CD14-positive monocyte (primary cell): Measurements from ENCODE around the gene LAMB3. TPM values are rescaled to one million over a fixed set of nuclear protein-coding genes. Genes with fewer than 3 reads are reported as not detected.

Experiments used
- DNase-seq, 3 donors: peaks; one replicate each; pipeline ENCODE4 v3.0.0-alpha.2; 2011 to 2022
- H2AFZ ChIP-seq: 2 replicates; pipeline ENCODE4 v1.6.0; 2012; ENCODE audit warnings: mild to moderate bottlenecking, low read depth, low read length, inconsistent platforms; ENCODE audit not compliant: insufficient read depth, poor library complexity, severe bottlenecking
- H3K27ac ChIP-seq, 2 donors: 1 replicate in 1 of 2; 2 replicates in 1 of 2; pipeline ENCODE4 v1.5.1; 2012 to 2013; ENCODE audit warnings: low read length in 2 of 2, control low read depth in 1 of 2, inconsistent platforms in 1 of 2, low read depth in 1 of 2, mild to moderate bottlenecking in 1 of 2
- H3K27me3 ChIP-seq, 2 donors: one replicate each; pipeline versions ENCODE4 v1.6.0 to v1.6.1; 2011 to 2013; ENCODE audit warnings: low read length in 2 of 2; ENCODE audit not compliant: control insufficient read depth in 2 of 2, insufficient read depth in 2 of 2
- H3K36me3 ChIP-seq, 2 donors: replicated peaks in 1 of 2; 1 replicate in 1 of 2; 2 replicates in 1 of 2; pipeline versions ENCODE4 v1.5.1 to v1.6.1; 2012 to 2013; ENCODE audit warnings: low read length in 2 of 2, control low read depth in 1 of 2, inconsistent platforms in 1 of 2, mild to moderate bottlenecking in 1 of 2; ENCODE audit not compliant: insufficient read depth in 2 of 2, control insufficient read depth in 1 of 2
- H3K4me1 ChIP-seq, 2 donors: 1 replicate in 1 of 2; 2 replicates in 1 of 2; pipeline versions ENCODE4 v1.5.1 to v1.6.1; 2012 to 2013; ENCODE audit warnings: low read length in 2 of 2, control low read depth in 1 of 2, inconsistent platforms in 1 of 2, mild to moderate bottlenecking in 1 of 2, moderate library complexity in 1 of 2; ENCODE audit not compliant: insufficient read depth in 2 of 2, control insufficient read depth in 1 of 2
- H3K4me2 ChIP-seq: replicated peaks from 2 replicates; pipeline ENCODE3; 2012; ENCODE audit warnings: low read length, moderate library complexity, mild to moderate bottlenecking; ENCODE audit not compliant: poor library complexity, severe bottlenecking; ENCODE audit errors: extremely low read depth
- H3K4me3 ChIP-seq, 3 experiments: fragments of 200-600 bp in 1 of 3; sonication (generic) in 1 of 3; replicated peaks in 1 of 3; 1 replicate in 2 of 3; 2 replicates in 1 of 3; pipeline ENCODE4 v1.5.1; 2011 to 2013; ENCODE audit warnings: low read length in 3 of 3, mild to moderate bottlenecking in 3 of 3, control low read depth in 2 of 3, low read depth in 2 of 3, inconsistent platforms in 1 of 3, moderate library complexity in 1 of 3
- H3K79me2 ChIP-seq: 2 replicates; pipeline ENCODE4 v1.6.0; 2012; ENCODE audit warnings: mild to moderate bottlenecking, control low read depth, inconsistent platforms, low read length, moderate library complexity; ENCODE audit not compliant: insufficient read depth
- H3K9ac ChIP-seq: 2 replicates; pipeline ENCODE4 v1.6.0; 2017; ENCODE audit warnings: low read length, mild to moderate bottlenecking; ENCODE audit not compliant: insufficient read depth, poor library complexity, severe bottlenecking
- H3K9me3 ChIP-seq, 2 donors: replicated peaks in 1 of 2; 1 replicate in 1 of 2; 2 replicates in 1 of 2; pipeline versions ENCODE4 v1.5.1 to v1.6.1; 2012 to 2013; ENCODE audit warnings: low read length in 2 of 2, control low read depth in 1 of 2; ENCODE audit not compliant: control insufficient read depth in 1 of 2, insufficient read depth in 1 of 2
- H4K20me1 ChIP-seq: 2 replicates; pipeline ENCODE4 v1.6.0; 2012; ENCODE audit warnings: mild to moderate bottlenecking, low read length, control low read depth, moderate library complexity; ENCODE audit not compliant: insufficient read depth
- H3K27ac Mint-ChIP-seq, 7 donors: one replicate each; pipeline ENCODE4 v1.8.0; 2020; ENCODE audit warnings: mild to moderate bottlenecking in 7 of 7, mixed read lengths in 7 of 7, moderate library complexity in 6 of 7, inconsistent platforms in 2 of 7
- H3K27me3 Mint-ChIP-seq, 3 donors: one replicate each; pipeline ENCODE4 v1.8.0; 2021 to 2022; ENCODE audit warnings: low read depth in 3 of 3, mild to moderate bottlenecking in 3 of 3, mixed read lengths in 3 of 3, moderate library complexity in 3 of 3, inconsistent platforms in 1 of 3
- H3K36me3 Mint-ChIP-seq, 2 donors: one replicate each; pipeline ENCODE4 v1.8.0; 2020; ENCODE audit warnings: mixed read lengths in 2 of 2, inconsistent platforms in 1 of 2, mild to moderate bottlenecking in 1 of 2
- H3K4me1 Mint-ChIP-seq: one replicate; pipeline ENCODE4 v1.8.0; 2020; ENCODE audit warnings: mild to moderate bottlenecking, mixed read lengths
- H3K4me3 Mint-ChIP-seq, 2 donors: one replicate each; pipeline ENCODE4 v1.8.0; 2020; ENCODE audit warnings: mild to moderate bottlenecking in 2 of 2, mixed read lengths in 2 of 2, moderate library complexity in 1 of 2
- H3K9me3 Mint-ChIP-seq, 7 donors: one replicate each; pipeline ENCODE4 v1.8.0; 2020 to 2022; ENCODE audit warnings: mixed read lengths in 7 of 7, mild to moderate bottlenecking in 6 of 7, moderate library complexity in 6 of 7, inconsistent platforms in 2 of 7
- WGBS: methylation state at CpG from one replicate; pipeline ENCODE4 v1.1.5; 2013; ENCODE audit warnings: missing lambda C conversion rate; ENCODE audit not compliant: insufficient coverage; 5-methylcytosine and 5-hydroxymethylcytosine counted together
- intact Hi-C, 2 donors: fragments of 100-400 bp; cut with micrococcal nuclease; formaldehyde crosslinking; loops; one replicate each; pipeline versions ENCODE4 v1.15.0 to v1.15.1; 2023
- polyA plus RNA-seq, 3 donors: library from polyadenylated mRNA; depleted of rRNA in 1 of 3; unstranded in 2 of 3; stranded (reverse) in 1 of 3; fragments of 300-500 nt in 2 of 3; fragments of >200 nt in 1 of 3; fragmentation: Illumina TruSeq in 2 of 3; gene quantifications; 1 replicate in 2 of 3; 2 replicates in 1 of 3; pipeline ENCODE4 v1.2.3, GENCODE V29; 2012 to 2021
- TF ChIP-seq, protein P1 (sequence below): fragments of 200-600 bp; IDR thresholded peaks from one replicate; pipeline ENCODE4 v1.8.0; 2022; ENCODE audit warnings: antibody characterized with exemption, mild to moderate bottlenecking

LAMB3 gene
- polyA plus RNA-seq, 3 donors, result 0.29 to 0.67 (median 0.30) TPM

GRCh38 chr1:209607795-209608178 lies 44.4 kb downstream of the LAMB3 start:
- no peak overlapping the region for H3K9ac ChIP-seq
- H3K9me3 ChIP-seq, result no peaks in the 10 kb centered on the region
- Mint-ChIP-seq H3K27ac (peak overlapping the region in 3 of 7 donors; percentile 5 to 76 (median 23)), H3K9me3 (no peaks in the 10 kb centered on the region), H3K27me3 (peaks cover 0 to 7% (median 3%) of the 10 kb centered on the region in 3 donors), H3K4me1 (peaks cover 8% of the 10 kb centered on the region), H3K4me3 (no peak overlapping the region), H3K36me3 (no peaks in the 10 kb centered on the region)
- H3K36me3 ChIP-seq, result no peaks in the 10 kb centered on the region
- DNase-seq, result no peak
- no peak overlapping the region for H2AFZ ChIP-seq
- H4K20me1 ChIP-seq, result no peaks in the 10 kb centered on the region
- H3K4me3 ChIP-seq, result no peak overlapping the region
- no peaks in the 10 kb centered on the region for H3K79me2 ChIP-seq
- H3K4me1 ChIP-seq, result no peaks in the 10 kb centered on the region
- no peak overlapping the region for H3K27ac ChIP-seq
- no peaks in the 10 kb centered on the region for H3K27me3 ChIP-seq
- 82% methylated on average over 8 of the region's 8 CpGs for WGBS
- intact Hi-C loops, result loop anchor here in 1 of 2 donors (10.0 kb wide), 1 partner anchor 87 kb away; no protein-coding TSS in a partner anchor
- H3K4me2 ChIP-seq, result no peak overlapping the region
- TF ChIP-seq, protein P1, sequence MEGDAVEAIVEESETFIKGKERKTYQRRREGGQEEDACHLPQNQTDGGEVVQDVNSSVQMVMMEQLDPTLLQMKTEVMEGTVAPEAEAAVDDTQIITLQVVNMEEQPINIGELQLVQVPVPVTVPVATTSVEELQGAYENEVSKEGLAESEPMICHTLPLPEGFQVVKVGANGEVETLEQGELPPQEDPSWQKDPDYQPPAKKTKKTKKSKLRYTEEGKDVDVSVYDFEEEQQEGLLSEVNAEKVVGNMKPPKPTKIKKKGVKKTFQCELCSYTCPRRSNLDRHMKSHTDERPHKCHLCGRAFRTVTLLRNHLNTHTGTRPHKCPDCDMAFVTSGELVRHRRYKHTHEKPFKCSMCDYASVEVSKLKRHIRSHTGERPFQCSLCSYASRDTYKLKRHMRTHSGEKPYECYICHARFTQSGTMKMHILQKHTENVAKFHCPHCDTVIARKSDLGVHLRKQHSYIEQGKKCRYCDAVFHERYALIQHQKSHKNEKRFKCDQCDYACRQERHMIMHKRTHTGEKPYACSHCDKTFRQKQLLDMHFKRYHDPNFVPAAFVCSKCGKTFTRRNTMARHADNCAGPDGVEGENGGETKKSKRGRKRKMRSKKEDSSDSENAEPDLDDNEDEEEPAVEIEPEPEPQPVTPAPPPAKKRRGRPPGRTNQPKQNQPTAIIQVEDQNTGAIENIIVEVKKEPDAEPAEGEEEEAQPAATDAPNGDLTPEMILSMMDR, result no peak

DNA sequence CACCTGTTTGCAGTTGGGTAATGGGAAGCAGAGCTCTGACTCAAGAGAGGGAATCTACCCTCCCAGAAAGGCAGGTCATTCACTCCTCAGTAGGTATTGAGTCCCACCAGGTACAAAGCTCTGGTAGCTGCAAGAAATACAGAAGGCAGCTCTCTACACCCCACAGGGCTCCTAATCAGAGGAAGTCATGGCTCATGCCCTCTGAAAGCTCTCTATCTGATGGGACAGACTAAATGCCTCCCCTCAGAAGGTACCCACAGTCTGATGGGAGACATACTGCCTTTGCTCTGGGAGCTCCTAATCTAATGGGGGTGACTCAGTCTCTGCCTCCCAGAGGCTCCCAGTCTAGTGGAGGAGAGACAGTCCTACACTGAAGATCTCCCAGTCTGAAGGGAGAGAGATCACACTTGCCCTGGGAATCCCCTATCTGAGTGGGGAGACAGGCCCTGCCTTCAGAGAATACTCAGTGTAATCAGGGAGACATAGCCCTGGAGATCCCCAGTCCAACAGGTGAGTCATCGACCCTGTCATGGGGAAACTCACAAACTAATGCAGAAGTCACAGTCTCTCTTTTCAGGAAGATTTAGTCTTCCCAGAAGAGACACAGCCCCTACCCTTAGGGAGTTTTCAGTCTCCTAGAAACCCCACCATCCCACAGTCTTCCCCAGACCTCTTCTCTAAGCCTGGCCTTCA lies 45.0 kb downstream of the LAMB3 start:
- H3K4me1 Mint-ChIP-seq, result peaks cover 4% of the 10 kb centered on the region
- Histone ChIP-seq H3K9ac (no peak overlapping the region), H3K4me2 (no peak overlapping the region), H3K4me3 (no peak overlapping the region), H3K36me3 (no peaks in the 10 kb centered on the region), H3K27me3 (no peaks in the 10 kb centered on the region), H3K4me1 (no peaks in the 10 kb centered on the region), H3K27ac (no peak overlapping the region), H3K79me2 (no peaks in the 10 kb centered on the region), H2AFZ (no peak overlapping the region), H3K9me3 (no peaks in the 10 kb centered on the region), H4K20me1 (no peaks in the 10 kb centered on the region)
- 82% methylated on average over 1 of the region's 1 CpG for WGBS
- no peaks in the 10 kb centered on the region for H3K9me3 Mint-ChIP-seq
- no peaks in the 10 kb centered on the region for H3K36me3 Mint-ChIP-seq
- no peak overlapping the region for H3K4me3 Mint-ChIP-seq
- TF ChIP-seq, protein P1, result no peak
- peaks cover 0 to 7% (median 3%) of the 10 kb centered on the region in 3 donors for H3K27me3 Mint-ChIP-seq
- intact Hi-C loops, result loop anchor here in 1 of 2 donors (10.0 kb wide), 1 partner anchor 88 kb away; no protein-coding TSS in a partner anchor
- peak overlapping the region in 4 of 7 donors; percentile 17 to 76 (median 48) for H3K27ac Mint-ChIP-seq
- peak; percentile 43 to 94 (median 65) for DNase-seq
